ENCODE data around the gene ADRB2. TPM values are rescaled to one million over a fixed set of nuclear protein-coding genes. Genes with fewer than 3 reads are reported as not detected.
"Not testable (repeated sequence)": the region's sequence is repeated elsewhere in the genome, so short reads cannot be mapped to it uniquely, and the experiment has no call there.

ADRB2 gene
- total RNA-seq, 1 experiment from 2014 or later = not detected

DNA sequence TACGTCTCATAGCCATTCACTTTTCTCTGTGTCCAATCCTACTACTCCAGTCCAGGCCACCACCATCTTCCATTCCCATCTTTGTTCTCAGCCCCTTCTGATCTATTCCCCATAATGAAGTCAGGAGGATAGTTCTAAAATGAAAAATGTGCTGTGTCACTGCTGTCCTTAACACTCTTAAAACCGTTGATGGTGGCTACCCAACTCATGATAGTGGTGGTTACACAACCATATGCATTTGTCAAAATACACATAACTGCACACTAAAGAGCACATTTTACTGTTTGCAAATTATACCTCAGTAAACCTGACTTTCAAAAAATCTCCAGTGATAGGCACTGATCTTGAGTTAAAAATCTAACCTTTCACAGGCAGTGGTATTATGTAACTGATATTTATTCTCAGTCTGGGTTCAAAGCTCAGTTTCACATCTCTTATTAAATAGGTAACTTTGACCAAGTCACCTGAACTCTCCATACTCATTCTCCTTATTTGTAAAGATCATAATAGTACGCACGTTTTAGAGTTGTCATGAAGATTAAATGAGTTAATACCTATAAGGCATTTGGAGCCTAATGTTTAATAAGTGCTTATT is 24.6 kb upstream of the ADRB2 start:
- CTCF ChIA-PET = no interaction called here
- H3K27me3 Mint-ChIP-seq (ENCODE audit: insufficient read depth, unreplicated experiment) = peaks cover 7% of the 10 kb centered on the region
- no TSS peak for BruUV-seq (replicated peaks)

DNA sequence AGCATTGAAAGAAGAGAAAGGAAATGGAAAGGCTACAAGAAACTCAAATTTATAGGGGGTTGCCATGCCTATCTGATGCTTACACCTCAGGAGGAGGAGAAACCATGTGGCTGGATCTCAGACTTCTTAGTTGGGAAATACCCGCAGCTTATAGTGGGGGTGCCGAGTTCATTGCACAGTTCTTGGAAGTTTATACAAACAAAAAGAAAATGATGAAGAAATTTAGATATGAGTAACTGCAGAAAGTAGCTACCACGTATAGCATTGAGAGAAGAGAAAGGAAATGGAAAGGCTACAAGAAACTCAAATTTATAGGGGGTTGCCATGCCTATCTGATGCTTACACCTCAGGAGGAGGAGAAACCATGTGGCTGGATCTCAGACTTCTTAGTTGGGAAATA is 23.0 kb upstream of the ADRB2 start:
- peaks cover 12% of the 10 kb centered on the region for H3K4me1 Mint-ChIP-seq (ENCODE audit: low read depth, unreplicated experiment)
- POLR2A ChIA-PET; H3K27me3 ChIP-seq (replicated peaks; ENCODE audit: control insufficient read depth, insufficient read depth, low read length); BruUV-seq (replicated peaks); DNase-seq; H3K4me3 ChIP-seq (ENCODE audit: low read depth, low read length); H3K4me1 ChIP-seq; H3K36me3 ChIP-seq (ENCODE audit: control insufficient read depth, insufficient read depth, low read length); H3K36me3 Mint-ChIP-seq (ENCODE audit: insufficient read depth, unreplicated experiment); CTCF ChIA-PET; H3K9me3 ChIP-seq; H3K9me3 Mint-ChIP-seq (ENCODE audit: unreplicated experiment); intact Hi-C loops (cut with micrococcal nuclease; ENCODE audit: unreplicated experiment); H3K4me3 Mint-ChIP-seq (ENCODE audit: unreplicated experiment); H3K27ac Mint-ChIP-seq (ENCODE audit: unreplicated experiment): not testable (repeated sequence)
- H3K27me3 Mint-ChIP-seq (ENCODE audit: insufficient read depth, unreplicated experiment) = peaks cover 10% of the 10 kb centered on the region

More for the DNA sequence above, 24.6 kb upstream of the ADRB2 start:
- H3K4me1 ChIP-seq = peaks cover 5% of the 10 kb centered on the region; the same call in 1 of the 2 replicates
- no peak overlapping the region for H3K27ac Mint-ChIP-seq (ENCODE audit: unreplicated experiment)
- intact Hi-C loops (cut with micrococcal nuclease; ENCODE audit: unreplicated experiment) = no loop called here
- DNase-seq = no peak
- H3K9me3 ChIP-seq = no peaks in the 10 kb centered on the region
- peaks cover 6% of the 10 kb centered on the region for H3K9me3 Mint-ChIP-seq (ENCODE audit: unreplicated experiment)
- TF ChIP-seq, protein P1, sequence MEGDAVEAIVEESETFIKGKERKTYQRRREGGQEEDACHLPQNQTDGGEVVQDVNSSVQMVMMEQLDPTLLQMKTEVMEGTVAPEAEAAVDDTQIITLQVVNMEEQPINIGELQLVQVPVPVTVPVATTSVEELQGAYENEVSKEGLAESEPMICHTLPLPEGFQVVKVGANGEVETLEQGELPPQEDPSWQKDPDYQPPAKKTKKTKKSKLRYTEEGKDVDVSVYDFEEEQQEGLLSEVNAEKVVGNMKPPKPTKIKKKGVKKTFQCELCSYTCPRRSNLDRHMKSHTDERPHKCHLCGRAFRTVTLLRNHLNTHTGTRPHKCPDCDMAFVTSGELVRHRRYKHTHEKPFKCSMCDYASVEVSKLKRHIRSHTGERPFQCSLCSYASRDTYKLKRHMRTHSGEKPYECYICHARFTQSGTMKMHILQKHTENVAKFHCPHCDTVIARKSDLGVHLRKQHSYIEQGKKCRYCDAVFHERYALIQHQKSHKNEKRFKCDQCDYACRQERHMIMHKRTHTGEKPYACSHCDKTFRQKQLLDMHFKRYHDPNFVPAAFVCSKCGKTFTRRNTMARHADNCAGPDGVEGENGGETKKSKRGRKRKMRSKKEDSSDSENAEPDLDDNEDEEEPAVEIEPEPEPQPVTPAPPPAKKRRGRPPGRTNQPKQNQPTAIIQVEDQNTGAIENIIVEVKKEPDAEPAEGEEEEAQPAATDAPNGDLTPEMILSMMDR (IDR thresholded peaks at IDR 0.05; ENCODE audit: insufficient read depth in 1 of 2, low read depth in 1 of 2, low read length in 1 of 2, severe bottlenecking in 1 of 2, unreplicated experiment in 1 of 2) = no peak
- no peaks in the 10 kb centered on the region for H3K36me3 Mint-ChIP-seq (ENCODE audit: insufficient read depth, unreplicated experiment)
- H3K36me3 ChIP-seq (ENCODE audit: control insufficient read depth, insufficient read depth, low read length) = no peaks in the 10 kb centered on the region
- H3K4me3 Mint-ChIP-seq (ENCODE audit: unreplicated experiment) = no peak overlapping the region
- H3K4me1 Mint-ChIP-seq (ENCODE audit: low read depth, unreplicated experiment) = peaks cover 6% of the 10 kb centered on the region
- H3K4me3 ChIP-seq (ENCODE audit: low read depth, low read length) = no peak overlapping the region
- POLR2A ChIA-PET = no interaction called here
- H3K27me3 ChIP-seq (replicated peaks; ENCODE audit: control insufficient read depth, insufficient read depth, low read length) = no peaks in the 10 kb centered on the region

DNA sequence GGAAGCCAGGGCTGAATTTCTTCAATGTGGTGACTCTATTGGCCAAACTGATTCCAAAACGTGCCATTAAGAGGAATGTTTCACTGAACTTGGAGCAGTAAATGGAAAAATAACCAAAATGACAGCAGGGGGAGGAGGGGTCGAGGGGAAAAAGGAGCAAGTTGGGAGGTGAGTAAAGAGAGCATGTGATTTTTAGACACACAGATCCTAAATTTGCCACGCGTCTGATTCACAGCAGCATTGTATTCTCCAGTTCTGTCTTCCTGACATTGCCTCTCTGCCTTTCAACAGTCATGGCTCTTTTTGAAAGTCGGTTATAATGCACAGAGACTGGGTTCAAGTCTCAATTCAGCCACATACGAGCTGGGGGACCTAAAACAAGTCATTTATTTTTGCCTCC is 22.0 kb upstream of the ADRB2 start:
- BruUV-seq (replicated peaks) = no TSS peak
- no peak for DNase-seq
- H3K9me3 Mint-ChIP-seq (ENCODE audit: unreplicated experiment) = peaks cover 6% of the 10 kb centered on the region
- H3K9me3 ChIP-seq = no peaks in the 10 kb centered on the region
- H3K36me3 Mint-ChIP-seq (ENCODE audit: insufficient read depth, unreplicated experiment) = no peaks in the 10 kb centered on the region
- peaks cover 1% of the 10 kb centered on the region; the same call in 1 of the 2 replicates for H3K27me3 ChIP-seq (replicated peaks; ENCODE audit: control insufficient read depth, insufficient read depth, low read length)
- TF ChIP-seq, protein P1 (IDR thresholded peaks at IDR 0.05; ENCODE audit: insufficient read depth in 1 of 2, low read depth in 1 of 2, low read length in 1 of 2, severe bottlenecking in 1 of 2, unreplicated experiment in 1 of 2) = no peak
- H3K36me3 ChIP-seq (ENCODE audit: control insufficient read depth, insufficient read depth, low read length) = no peaks in the 10 kb centered on the region
- POLR2A ChIA-PET = no interaction called here
- H3K4me1 Mint-ChIP-seq (ENCODE audit: low read depth, unreplicated experiment) = peaks cover 12% of the 10 kb centered on the region
- no peak overlapping the region for H3K4me3 Mint-ChIP-seq (ENCODE audit: unreplicated experiment)
- CTCF ChIA-PET = no interaction called here
- no peak overlapping the region for H3K27ac Mint-ChIP-seq (ENCODE audit: unreplicated experiment)
- no peak overlapping the region for H3K4me3 ChIP-seq (ENCODE audit: low read depth, low read length)
- peaks cover 12% of the 10 kb centered on the region for H3K27me3 Mint-ChIP-seq (ENCODE audit: insufficient read depth, unreplicated experiment)
- intact Hi-C loops (cut with micrococcal nuclease; ENCODE audit: unreplicated experiment) = no loop called here
- H3K4me1 ChIP-seq = peaks cover 9% of the 10 kb centered on the region
